ENCODE measurements around the gene CHGA.

CHGA gene

GRCh38 chr14:92960706-92961566, 38.0 kb downstream of the CHGA start:
- DNase-seq (ENCODE audit: low spot score): no peak

- no peak for DNase-seq (ENCODE audit: low spot score)
Observed at GRCh38 chr14:92961567-92961855, 38.6 kb downstream of the CHGA start.

- no peak for DNase-seq (ENCODE audit: low spot score)
Observed at GRCh38 chr14:92962031-92962830, 39.3 kb downstream of the CHGA start.

- DNase-seq (ENCODE audit: low spot score): no peak
Observed at GRCh38 chr14:92962831-92963095, 39.8 kb downstream of the CHGA start.

DNA sequence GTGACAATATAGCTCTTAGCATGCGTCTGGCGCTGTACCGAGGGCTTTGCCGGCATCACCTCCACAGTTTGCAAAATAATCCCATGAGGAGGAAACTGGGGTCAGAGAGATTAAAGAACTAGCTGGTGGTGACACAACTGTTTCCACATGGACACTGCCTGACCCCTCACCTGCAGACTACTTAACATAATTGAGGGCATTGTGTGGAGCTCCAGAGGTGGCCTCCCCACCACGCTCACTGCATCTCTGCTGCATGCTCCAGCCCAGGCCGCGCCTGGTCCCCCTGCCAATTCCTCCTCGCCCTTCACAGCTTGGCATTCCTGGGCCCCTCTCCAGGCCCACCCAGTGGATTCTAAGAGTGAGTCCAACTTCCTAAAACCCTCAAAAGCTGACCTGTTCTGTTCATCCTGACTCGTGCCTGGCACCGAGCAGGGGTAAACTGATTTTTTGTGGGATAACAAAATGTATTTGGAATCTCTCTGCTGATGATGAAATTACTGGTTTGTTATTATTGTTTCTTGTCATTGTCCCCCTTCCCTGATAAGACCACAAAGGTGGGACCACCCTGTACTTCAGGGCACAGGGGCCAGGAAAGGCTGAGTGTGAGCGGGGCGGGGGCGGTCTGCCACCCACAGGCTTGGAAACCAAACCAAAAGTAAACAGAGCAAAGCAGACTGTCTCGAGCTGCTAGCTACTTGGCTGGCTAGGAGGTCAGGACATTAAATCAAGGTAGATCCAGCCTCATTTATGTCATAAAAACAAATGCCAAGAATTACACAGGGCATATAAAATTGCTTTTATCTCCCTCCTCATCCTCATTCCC, 40.6 kb downstream of the CHGA start:
- DNase-seq (ENCODE audit: low spot score): no peak

DNA sequence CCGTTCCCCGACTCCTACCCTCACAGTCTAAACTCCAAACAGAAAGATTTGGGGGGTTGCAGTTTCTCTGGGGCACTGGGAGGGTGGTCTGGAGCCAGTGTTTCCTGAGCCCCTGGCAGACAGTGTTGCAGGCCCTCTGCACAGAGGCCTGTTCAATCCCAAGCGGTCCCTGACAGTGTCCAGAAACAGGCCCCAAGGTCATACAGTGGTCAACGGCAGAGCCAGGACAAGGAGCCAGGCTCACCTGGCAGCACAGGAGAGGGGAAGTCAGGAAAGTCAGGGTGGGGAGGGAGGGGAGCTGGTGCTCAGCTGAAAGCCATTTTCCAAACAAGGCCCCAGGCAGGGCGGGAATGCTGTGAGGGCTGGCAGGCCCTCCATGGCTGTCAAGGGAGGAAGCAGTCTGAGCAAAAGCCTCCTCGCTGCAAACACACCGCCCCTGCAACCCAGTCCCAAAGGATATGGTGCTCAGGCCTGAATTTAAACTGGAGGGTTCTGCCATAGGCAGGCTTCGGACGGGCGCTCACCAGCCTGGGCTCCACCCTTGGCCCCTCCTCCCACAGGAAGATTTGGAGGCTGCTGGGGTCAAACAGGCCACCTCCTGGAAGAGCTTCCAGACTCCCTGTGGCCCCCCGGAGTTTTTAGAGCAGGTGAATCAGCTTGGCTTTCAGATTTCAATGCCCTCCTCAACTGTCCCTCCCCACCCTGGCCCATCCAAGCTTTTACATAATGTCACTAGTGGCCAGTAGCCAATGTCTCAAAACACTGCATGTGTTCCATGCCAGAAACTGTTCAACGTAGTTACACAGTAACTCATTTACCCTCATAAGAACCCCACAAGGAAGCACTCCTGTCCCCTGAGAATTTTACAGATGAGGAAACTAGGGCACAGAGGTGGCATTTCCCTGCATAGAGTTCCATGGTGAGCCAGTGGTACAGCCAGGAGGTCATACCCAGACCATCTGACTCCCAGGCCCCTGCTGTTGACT, 41.5 kb downstream of the CHGA start:
- no peak for DNase-seq (ENCODE audit: low spot score)

DNA sequence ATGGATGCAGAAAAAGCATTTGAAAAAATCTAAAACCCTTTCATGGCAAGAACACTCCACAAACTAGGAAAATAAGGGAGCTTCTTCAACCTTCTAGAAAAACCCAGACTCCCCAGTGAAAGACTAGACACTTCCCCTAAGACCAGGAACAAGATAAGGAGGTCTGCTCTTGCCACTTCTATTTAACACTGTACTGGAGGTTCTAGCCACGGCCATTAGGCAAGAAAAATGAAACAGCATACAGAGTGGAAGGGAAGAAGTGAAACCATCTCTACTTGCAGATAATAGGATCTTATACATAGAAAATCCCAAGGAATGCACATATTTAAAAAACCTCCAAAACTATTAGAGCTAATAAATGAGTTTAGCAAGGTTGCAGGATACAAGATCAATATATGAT, 42.3 kb downstream of the CHGA start:
- no peak for DNase-seq (ENCODE audit: low spot score)

DNA sequence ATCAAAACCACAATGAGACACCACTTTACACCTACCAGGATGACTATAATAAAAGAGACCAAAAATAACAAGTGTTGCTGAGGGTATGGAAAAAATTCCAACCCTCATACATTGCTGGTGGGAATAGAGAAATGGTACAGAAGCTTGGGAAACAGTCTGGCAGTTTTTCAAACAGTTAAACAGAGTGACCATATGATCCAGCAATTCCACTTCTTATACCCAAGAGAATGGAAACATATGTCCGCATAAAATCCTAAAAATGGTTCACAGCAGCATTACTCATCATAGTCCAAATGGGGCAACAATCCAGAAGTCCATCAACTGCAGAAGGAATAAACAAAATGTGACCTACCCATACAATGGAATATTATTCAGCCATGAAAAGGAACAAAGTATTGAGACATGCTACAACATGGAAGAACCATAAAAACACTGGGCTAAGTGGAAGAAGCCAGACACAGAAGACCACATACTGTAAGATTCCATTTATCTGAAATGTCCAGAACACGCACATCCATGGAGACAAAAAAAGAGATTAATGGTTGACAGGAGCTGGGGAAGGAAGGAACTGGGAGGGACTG, 44.5 kb downstream of the CHGA start:
- no peak for DNase-seq (ENCODE audit: low spot score)

GRCh38 chr14:92968291-92969020, 45.5 kb downstream of the CHGA start:
- no peak for DNase-seq (ENCODE audit: low spot score)

GRCh38 chr14:92969430-92969829, 46.5 kb downstream of the CHGA start:
- DNase-seq (ENCODE audit: low spot score): no peak

GRCh38 chr14:92969871-92970270, 46.9 kb downstream of the CHGA start:
- DNase-seq (ENCODE audit: low spot score): no peak

- no peak for DNase-seq (ENCODE audit: low spot score)
Observed at GRCh38 chr14:92970271-92970670, 47.3 kb downstream of the CHGA start.

DNA sequence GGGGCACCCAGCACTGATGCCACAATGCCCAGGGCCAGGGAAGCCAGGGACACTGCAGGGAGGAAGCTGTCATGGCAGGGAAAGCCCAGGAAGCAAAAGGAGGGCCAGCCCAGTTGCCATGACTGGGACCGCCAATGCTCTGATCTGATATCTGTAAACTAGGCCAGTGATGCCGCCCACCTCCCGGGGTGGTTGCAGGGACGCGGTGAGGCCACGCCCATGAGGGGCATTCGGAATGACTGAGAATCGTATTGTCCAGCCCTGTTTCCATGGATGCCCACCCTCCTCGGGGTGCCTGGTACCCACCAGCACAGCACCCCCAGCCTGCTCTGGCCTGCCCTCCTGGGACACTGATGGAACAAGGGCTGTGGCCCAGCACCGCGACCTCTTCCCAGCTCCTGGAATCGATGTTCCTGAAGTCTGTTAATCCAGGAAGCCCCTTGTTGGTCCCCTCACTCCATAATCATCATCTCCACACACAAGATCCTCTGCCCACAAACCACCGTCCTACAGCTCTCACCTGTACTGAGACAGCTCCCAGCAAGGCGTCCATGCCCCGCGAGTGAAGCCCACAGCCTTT, 48.7 kb downstream of the CHGA start:
- DNase-seq (ENCODE audit: low spot score): no peak

- DNase-seq (ENCODE audit: low spot score): peak; percentile 87
Observed at GRCh38 chr14:92973261-92973797, 50.4 kb downstream of the CHGA start.

DNA sequence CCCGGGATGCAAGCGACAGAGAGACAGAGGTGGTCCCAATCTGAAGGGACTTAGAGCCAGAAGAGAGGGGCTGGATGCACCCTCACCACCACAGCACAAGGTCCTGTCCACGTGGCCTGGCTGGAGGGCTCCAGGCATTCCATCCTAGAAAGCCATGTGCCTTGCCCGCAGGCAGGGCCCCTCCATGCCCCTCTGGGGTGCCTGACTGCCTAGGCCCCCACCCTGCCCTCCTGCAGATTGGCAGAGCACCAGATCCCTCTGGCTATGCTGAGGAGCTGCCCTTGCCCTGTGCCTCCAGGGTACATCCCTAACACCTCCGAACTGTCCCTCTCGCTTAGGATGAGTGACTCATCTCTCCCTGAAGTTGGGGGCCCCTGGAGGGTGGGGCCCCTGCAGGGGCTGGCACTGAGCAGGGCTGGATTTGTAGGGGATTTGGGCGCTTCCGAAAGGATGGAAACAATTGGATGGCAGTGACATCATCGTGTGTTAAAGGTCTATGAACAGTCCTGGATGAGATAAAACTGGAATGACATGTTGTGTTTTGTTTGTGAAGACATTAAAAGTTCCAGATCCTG, 50.9 kb downstream of the CHGA start:
- no peak for DNase-seq (ENCODE audit: low spot score)

DNA sequence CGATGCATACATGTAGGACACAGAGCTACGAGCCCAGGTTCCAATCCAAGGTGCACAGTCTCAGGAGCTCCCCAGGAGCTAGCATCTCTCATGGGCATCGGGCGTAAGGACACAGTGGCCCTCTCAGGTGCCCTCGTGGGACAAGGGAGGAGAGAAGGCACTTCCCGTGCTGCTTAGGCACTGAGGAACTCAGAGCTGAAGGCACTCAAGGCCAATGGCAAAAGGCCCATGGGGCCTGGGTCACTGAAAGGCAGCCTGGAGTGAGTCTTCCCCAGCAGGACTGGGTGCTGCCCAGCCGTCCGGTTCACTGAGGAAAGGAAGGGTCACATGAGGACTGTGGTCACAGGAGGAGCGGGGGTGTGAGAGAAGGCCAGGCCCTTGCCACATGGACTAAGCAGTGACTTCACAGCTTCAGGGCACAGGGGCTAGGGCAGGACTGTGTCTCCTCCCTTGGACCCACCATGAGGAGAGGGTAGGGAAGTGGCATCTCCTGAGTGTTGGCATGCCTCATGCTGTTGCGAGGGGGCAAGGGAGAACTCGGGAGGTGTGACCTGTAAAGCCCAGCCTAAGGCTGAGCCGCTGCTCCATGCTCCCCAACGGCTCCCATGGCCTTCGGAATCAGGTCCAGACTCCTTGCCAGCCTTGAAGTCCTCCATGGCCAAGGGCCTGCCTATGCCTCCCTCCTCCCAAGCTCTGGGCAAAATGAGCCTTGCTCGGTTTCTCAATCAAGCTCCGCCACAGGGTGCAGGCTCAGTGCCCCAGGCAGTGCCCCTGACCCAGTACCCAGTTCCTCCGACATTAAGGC, 51.8 kb downstream of the CHGA start:
- DNase-seq (ENCODE audit: low spot score): no peak

DNA sequence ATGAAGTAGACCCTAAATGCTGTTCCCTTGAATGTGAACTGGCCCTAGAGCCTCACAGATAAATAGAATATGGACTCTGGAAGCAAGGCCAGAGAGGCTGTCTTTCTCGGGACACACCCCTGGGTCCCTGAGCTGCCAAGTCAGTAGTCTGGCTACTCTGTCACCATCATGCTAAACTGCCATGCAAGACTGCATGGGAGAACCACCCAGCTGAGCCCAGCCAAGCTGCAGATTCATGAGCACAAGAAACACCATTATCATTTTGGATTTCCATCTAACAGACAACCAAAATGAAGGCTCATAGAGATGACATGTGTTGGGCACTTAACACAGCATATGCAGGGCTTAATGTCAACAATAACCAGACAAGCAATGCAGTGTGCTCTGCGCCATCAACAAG, 53.3 kb downstream of the CHGA start:
- DNase-seq (ENCODE audit: low spot score): no peak

DNA sequence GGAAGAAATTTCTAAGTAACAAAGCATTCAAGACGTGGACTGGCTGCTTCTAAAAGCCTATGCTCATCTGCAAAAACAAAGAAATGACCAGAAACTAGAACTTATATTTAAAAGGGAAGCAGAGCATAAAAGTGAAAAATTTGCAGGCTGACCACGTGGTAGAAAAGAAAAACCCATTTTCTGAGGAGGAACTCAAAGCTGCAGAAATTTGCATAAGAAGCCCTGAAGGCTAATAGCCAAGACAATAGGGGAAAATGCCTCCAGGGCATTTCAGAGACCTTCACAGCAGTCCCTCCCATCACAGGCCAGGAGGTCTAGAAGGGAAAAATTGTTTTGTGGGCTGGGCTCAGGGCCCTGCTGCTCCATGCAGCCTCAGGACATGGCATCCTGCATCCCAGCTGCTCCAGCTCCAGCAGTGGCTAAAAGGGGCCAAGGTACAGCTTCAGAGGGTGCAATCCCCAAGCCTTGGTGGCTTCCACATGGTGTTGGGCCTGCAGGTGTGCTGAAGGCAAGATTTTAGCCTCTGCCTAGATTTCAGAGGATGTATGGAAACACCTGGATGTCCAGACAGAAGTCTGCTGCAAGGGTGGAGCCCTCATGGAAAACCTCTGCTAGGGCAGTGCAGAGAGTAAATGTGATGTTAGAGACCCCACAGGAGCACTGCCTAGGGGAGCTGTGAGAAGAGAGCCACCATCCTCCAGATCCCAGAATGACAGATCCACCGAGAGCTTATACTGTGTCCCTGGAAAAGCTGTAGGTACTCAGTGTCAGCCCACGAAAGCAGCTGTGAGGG, 55.5 kb downstream of the CHGA start:
- DNase-seq (ENCODE audit: low spot score): no peak
